HUDEP-2 (cell line): ENCODE measurements around the gene GNG12.

Experiments
- DNase-seq, 76 experiments: peaks; one replicate each; lab custom pipeline; 2025; ENCODE audit not compliant: unreplicated experiment in 76 of 76; lab: John Stamatoyannopoulos, UW

GNG12 gene

GRCh38 chr1:67686267-67687197, 146.7 kb downstream of the GNG12 start:
- DNase-seq = peak in 74 of 76 experiments; percentile 19 to 84 (median 64)

DNA sequence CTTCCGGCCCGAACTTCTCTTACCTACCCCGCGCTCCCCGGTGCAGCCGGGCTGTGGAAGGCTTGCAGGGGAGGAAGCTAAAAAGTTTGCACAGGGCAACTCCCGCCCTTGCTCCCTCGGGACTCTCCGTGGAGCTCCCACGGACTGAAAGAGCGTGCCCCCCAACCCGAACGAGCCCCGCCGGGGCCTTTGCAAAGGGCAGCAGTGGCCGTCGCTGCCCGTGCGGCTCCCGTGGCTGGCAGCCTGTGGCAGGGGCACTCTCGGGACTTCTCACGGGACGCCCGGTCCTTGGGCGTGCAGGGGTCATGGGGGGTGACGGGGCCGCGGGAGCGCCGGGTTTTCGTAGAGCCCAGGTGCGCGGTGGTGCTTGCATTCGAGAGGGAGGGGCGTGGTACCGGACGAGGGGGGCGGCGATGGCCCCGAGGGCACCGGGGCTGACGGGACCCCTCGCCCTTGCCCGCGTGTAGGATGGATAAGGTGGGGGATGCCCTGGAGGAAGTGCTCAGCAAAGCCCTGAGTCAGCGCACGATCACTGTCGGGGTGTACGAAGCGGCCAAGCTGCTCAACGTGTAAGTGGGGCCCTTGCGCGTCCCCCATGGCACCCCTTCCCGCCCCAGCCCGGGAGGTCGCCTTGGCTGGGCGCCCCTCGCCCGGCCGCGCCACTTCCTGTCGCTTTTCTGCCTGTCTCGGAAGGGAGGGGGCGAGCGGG, 147.6 kb downstream of the GNG12 start:
- DNase-seq = peak in 19 of 76 experiments; percentile 2 to 52 (median 25)

DNA sequence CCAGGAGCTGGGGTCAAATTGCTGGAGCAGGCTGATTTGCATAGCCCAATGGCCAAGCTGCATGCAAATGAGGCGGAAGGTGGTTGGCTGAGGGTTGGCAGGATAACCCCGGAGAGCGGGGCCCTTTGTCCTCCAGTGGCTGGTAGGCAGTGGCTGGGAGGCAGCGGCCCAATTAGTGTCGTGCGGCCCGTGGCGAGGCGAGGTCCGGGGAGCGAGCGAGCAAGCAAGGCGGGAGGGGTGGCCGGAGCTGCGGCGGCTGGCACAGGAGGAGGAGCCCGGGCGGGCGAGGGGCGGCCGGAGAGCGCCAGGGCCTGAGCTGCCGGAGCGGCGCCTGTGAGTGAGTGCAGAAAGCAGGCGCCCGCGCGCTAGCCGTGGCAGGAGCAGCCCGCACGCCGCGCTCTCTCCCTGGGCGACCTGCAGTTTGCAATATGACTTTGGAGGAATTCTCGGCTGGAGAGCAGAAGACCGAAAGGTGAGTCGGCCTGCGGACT, 148.2 kb downstream of the GNG12 start, which contains the start of gene GADD45A:
GADD45A (plus strand) TSS at position 135 of the 491 bp plus-strand sequence; CDS start at position 429, 294 bp downstream.
- DNase-seq = peak in 75 of 76 experiments; percentile 72 to 99 (median 97)

GRCh38 chr1:67684526-67685066, 148.7 kb downstream of the GNG12 start:
- DNase-seq = no peak

GRCh38 chr1:67683766-67684525, 149.3 kb downstream of the GNG12 start:
- DNase-seq = no peak

- no peak for DNase-seq
These were observed 150.0 kb downstream of the GNG12 start for GRCh38 chr1:67683316-67683715.

GRCh38 chr1:67682659-67683197, 150.5 kb downstream of the GNG12 start:
- DNase-seq = no peak

GRCh38 chr1:67680486-67680885, 152.8 kb downstream of the GNG12 start:
- no peak for DNase-seq

GRCh38 chr1:67679691-67680090, 153.6 kb downstream of the GNG12 start:
- no peak for DNase-seq

- DNase-seq = no peak
These were observed 155.3 kb downstream of the GNG12 start for GRCh38 chr1:67677930-67678329.

DNA sequence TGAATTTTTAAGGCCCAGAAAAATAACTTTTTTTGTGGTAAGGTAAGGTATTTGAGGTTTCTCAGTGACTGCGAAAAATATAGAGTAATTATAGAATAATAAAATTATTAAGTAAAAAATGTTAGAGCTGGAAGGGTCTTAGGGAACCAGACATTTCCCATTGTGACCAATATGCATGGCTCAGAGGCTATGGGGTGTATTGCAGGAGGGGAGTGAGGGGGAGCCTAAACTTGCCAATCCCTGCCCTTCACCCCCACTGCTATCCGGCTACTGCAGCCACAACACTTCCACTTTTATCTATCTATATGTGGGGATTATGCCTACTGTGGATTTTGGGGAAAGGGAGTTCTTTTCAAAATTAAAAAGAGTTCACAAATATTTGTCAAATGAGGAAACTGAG, 155.9 kb downstream of the GNG12 start:
- DNase-seq = no peak

DNA sequence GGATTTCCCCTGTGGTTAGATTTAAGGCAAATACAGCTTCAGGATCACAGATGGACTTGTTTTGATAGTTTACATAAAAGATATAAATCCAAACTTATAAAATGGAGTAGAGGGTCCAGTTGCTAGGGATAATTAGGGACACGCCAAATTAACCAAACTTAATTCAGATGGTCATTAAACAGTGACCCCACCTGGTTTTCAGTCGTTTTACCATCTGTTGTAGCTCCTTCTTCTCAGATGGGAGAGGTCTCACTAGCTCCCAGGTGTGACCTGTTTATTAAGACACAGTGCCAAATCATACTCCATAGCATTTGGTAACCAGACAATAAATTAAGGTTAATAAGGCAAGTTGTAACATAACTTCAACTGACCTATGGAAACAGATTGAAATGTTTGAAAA, 156.3 kb downstream of the GNG12 start:
- DNase-seq = no peak

DNA sequence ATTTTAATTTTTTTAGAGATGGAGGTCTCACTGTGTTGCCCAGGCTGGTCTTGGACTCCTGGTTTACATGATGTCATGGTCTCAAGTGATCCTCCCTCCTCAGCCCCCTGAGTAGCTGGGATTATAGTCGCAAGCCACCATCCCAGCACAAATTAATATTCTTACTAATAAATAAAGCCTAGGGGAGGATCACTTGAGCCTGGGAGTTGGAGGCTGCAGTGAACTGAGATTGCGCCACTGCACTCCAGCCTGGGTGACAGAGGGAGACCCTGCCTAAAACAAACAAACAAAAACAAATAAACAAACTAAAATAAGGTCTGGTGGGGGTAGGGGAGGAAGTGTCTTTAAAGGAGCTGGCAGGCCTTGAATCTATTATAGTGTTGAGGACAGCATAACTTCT, 157.0 kb downstream of the GNG12 start:
- DNase-seq = no peak

DNA sequence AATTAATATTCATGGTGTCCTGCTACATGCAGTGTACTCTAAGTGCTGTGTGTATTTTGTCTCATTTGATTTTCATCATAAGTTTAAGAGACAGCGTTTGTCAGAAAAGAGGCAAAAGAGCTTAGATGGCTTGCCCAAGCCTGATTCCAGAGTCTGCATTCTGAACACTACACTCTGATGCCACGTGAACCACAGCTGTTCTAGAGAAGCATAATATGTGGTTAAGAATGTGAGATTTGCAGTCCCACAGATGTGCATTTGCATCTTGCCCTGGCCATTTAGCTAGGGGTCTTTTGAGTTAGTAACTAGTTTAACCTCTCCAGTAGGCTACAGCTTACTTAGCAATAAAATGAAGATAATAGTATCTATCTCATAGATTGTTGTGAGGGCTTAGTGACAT, 157.5 kb downstream of the GNG12 start:
- no peak for DNase-seq

DNA sequence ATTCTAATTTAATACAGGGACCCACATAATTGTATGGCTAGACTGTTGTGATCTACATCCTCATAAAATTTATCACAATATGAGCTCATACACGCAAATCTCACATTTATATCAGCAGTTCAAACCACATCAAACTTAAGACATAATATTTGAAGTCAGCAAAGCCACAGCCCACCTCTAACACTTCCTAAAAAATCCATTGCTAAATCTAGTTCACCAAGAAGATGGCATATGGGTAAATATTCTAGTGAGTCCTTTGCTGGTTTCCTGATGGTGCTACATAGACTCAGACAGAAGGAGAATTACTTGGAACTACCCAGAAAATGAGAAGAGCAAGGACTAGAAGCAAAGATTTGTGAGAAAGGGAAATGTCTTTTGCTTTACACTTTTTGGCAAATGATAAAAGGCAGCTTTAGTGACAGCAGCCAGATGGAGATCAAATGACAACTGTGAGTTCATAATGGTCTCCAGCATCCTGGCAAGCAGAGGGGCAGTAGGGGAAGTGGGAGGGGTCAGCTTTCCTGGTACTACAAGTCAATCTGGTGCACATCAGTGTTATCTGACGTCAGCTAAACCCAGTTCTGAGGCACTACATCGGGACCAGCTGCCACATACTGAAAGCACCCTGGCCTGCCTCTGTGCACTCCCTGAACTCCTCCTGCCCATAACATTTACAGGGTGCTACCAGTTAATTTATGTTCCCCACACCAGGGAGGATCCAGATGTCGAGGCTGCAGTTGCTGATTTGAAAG, 158.8 kb downstream of the GNG12 start:
- DNase-seq = no peak

- no peak for DNase-seq
These were observed 159.6 kb downstream of the GNG12 start for GRCh38 chr1:67673468-67674201.

DNA sequence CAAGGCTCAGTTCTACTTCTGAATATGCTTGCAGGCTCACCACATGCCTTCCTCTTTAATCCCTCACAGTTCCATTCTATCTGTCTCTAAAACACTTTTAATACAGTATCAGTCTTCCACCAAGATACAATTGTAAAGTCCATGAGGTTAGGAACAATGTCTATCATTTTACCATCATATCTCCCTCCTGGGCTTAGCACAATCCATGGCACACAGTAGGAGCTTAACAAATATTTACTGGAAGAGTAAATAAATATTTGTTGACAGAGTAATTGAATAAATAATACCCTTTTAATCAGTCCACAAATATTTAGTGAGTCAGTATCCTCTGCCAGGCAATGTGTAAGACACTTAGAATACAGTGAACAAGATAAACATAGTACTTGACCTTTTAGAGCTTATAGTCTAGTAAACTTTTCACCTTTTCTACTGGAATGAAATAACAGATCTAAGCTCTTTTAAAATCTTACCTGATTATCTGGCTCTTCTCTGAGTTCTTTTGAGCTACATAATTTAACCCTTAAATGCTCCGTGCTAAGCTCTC, 160.9 kb downstream of the GNG12 start:
- no peak for DNase-seq

GRCh38 chr1:67668660-67669059, 164.6 kb downstream of the GNG12 start:
- DNase-seq = no peak

- no peak for DNase-seq
These were observed 166.6 kb downstream of the GNG12 start for GRCh38 chr1:67666636-67667035.
